GM18526 (cell line): ENCODE data around the gene NUDT22.

Experiments used
- POLR2A ChIP-seq: IDR thresholded peaks from 3 replicates; pipeline ENCODE4 v1.6.1; 2011; ENCODE audit not compliant: insufficient read length; ENCODE audit errors: extremely low read depth

The NUDT22 gene

DNA sequence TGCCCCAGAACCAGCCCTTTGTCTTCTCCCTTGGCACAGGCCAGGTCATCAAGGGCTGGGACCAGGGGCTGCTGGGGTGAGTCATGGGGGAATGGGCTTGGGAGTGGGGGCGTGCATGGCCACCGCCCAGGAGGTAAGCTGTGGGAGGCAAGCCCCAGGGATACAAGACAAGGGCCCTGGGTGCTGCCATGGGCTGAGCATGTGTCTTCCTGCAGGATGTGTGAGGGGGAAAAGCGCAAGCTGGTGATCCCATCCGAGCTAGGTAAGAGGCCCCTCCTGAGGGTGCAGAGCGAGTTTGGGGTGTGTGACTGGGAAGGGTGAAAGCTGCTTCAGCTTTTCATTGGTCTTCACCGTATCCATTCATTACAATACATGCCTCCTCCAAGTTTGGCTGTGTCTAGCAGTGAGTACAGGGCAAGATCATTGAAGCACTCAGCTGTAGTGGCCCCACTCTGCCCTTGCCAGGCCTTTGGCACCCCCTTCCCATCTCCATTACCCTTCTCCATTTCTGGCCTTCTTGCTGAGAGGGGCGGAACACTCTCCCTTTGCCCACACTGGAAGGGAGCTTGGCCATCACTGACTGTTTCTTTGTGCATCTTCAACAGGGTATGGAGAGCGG is 17.3 kb downstream of the NUDT22 start:
- TF ChIP-seq POLR2A, result peak; percentile 24

DNA sequence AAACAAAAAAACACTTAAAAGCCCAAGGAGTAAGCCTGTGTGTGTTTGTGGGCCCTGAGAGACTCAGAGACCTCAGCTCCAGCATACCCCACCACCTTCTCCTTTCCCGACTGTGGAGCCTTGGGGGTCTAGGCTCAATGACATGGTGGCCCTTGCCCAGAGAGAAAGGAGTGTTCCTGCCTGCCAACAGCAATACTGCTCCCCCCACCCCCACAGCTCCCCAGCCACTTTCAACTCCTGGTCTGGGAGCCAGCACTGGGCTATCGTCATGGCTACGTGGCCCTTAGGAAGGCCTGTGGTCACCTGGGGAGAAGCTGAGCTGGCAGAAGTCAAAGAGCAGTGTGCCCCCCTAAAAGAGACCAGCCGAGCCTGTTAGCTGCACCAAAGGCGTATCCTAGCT is 18.0 kb downstream of the NUDT22 start:
- no peak for TF ChIP-seq POLR2A

DNA sequence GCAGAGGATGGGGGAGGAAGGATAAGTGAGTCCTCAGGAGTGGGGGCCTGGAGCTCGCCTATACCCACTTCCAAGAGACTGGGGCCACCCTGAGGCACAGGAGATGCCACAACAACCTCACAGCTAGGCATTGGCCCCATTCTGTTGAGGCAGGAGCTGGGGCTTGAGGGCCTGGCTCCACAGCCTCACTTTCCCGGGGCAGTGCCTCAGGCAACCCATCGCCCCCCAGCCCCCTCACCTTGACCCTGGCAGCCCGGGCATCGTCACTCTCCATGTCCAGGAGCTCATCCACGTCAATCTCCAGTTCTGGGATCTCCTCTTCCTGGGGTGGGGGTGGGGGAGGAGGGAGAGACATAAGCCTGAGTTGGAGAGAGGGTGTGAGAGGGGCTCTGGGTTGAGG is 18.9 kb downstream of the NUDT22 start:
- TF ChIP-seq POLR2A, result peak; percentile 19

DNA sequence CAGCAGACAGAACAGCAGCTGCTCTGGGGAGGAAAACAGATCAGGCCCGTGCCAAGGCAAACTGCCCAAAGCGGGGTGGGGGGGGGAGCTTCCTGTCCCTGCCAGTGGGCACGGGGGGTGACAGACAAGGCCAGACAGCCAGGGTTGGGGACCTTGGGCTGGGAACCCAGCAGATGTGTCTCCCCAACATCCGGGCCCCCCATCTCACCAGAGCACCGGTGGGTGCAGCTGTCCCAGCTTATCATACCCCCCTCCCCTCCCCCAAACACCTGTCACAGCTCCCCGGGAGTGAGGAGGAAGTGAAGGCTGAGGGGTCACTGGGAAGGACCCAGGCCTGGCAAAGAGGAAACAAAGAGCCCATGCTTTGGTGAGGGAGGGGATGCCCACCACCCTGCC is 19.3 kb downstream of the NUDT22 start:
- no peak for TF ChIP-seq POLR2A

DNA sequence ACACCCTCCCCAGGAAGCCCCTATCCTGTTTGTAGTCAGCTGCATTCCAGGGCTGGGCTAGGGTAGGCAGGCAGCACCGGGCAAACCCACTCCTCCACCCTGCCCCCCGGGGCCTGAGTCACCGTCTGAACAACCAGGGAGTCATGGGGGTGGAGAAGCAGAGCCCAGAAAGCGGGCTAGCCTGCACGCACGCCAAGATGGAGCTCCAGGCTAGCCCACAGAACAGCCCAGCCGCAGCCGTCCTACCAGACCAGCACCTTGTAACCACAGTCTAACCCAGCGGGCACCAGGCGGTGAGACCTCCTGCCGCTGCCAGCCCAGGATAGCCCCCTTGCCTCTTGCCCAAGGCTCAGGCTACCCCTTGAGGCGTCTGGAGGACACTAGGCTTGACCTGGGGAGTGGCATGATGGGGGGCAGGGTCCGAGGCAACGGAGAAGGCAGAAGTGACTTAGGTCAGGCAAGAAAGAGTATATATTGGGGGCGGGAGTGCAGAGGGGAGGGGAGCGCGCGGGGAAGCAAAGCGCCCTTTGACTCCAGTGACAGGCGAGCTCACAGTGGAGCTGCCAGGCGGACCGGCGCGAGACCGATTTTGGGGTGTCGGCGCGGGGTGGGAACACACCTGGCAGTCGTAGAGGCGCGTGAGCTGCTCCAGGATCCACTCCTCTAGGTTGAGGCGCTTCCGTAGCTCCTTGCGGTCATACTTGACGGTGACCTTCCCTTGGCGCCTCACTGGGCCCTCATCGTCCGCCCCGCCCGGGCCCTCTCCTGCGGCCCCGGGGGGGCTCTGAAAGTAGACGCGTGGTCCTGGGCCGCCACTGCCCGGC is 19.9 kb downstream of the NUDT22 start:
- TF ChIP-seq POLR2A, result no peak

DNA sequence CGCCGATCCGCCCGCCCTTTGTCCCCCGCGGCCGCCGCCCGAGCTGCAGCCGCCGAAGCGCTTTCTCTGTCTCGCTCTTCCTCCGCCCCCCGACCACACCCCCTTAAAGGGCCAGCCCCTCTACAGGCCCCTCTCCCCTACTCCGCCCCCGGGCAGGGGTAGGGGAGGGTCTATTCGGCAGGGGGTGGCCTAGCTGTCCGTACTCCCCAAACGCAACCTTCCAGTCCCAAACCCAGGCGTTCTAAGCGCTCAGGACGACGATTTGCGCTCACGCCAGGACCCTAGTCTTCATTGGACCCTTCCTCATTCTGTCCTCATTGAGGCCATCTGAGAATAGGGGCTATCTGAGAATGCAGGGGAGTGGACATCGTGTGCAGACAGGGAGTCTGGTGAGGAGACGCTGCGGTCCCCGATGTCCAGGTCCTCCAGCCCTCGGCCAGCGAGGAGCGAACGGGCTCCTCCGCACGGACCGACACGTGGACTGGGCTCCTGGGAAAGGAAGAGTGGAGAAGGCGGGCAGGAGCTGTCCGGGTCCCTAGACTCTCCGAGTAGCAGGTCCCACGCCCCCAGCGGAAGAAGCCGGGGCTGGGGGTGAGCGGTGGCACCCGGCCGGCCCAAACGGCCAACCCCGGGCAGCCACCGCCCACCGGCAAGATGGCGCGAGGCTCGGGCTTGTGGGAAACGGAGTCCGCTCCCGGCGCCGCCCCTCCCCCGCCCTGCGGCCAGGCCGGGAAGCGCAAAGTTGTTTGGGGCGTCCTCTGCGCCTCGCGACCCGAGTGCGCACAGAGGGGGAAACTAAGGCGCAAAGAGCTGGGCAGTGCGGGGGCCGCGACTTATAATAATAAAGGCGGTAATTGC is 21.0 kb downstream of the NUDT22 start, which contains the start of gene PPP1R14B:
TSS of gene PPP1R14B (minus strand) at position 73 of the 858 bp plus-strand sequence. CDS start 270 bp downstream, outside the sequence.
- TF ChIP-seq POLR2A, result peak; percentile 35

DNA sequence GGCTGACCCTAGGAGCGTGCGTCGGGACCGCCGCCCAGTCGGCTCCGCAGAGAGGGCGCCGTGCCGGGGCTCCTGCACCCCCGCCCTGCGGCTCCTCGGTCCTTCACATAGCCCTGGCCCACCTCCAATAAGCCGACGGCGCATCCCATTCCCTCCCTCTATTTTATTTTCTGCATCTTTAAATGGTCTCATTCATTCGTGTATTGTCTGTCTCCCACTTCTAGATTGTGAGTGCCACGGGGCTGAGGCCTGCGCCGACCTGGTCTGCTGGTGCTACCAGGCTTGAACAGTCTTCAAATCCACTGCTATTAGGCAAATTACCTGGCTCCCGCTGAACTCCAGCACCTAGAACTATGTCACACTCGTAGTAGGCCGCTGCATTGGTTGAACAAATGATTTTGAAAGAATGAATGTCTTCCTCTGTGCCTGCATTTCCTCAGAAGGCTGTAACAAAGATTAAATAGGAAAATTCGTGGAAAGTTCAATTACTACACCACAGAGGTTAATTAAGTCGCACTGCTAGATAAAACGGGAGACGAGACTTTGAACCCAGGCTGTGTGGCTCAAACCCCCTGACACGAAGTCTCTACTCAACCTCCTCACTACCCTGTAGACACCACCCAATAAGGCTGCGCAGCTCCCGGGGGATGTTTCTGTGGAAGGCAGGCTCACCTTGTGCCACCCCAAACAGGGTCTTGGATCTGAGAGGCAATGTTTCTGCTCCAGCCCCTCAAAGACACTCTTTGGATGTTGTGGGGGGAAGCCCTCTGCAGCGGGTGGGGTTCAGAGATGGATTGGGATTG is 21.9 kb downstream of the NUDT22 start:
- TF ChIP-seq POLR2A, result no peak

DNA sequence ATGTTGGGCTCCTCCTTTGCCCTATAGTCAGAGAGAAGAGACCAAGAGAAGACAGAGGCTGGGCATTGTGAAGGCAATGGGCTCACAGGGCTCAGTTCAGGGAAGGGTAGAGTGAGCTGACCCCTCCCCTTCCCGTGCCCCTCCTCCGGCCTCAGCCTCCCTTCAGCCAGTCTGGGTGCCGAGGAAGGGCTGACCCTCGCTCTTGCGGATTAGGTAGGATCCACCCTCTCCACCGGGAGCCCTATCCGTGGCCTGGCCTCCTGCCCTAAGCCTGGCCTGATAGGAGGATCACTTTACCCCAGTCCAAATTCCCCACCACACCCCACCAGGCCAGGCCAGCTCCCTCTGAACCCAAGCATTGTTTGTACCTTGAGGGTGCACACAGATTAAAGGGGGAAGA is 22.5 kb downstream of the NUDT22 start:
- no peak for TF ChIP-seq POLR2A

DNA sequence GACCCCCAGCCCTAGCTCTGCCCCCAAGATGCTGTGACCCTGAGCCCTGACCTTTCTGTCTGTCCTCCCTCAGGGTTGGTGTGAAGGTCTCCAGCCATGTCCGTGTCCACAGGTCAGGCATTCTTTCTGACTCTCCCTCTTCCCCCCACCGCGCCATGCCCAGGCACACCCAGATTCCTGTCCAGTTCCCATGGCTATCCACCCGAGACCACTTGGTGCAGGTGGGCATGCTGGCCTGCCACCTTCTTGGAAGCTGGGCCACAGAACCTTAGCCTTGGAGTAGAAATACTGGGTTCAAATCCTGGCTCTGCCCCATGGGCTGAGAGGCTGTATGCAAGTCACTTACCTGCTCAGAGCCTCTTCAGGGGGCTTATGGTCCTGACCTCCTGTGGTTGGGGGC is 23.0 kb downstream of the NUDT22 start:
- no peak for TF ChIP-seq POLR2A

DNA sequence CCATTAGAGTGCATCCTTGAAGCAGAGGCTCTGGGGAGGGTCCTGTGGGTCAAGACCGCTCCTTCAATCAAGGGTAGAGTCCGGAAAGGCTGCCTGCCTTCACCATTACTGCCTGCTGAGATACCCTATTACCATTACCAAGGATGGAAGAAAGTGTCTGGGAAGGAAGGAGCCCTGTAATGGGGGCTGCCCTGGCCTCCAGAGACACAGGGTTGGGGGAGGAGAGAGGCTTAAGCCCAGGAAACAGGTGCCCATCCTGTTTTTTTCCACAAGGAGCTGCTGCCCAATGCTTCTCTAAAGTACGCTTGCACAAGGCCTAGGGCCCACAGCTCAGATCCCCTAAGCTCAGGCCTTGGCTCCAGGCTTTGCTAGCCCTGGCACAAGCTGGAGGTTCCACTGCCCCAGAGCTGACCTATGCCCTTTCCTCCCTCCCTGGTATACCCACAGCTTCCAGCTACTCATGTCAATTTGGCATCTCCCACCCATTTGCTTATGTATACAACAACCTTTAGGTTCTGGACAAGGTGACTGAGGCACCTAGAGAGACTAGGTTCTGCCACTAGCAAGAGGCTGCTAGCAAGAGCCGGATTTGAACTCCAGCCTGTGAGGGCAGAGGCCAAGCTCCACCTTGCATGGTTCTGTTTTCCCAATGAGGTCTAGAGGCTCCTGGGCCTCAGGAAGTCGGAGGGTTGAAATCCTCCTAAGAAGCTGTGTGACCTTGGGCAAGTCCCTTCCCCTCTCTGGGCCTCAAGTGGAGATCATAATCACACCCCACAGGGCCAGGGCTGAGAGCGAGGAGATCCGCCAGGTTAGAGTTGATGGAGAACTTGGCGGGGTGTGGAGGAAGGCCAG is 23.7 kb downstream of the NUDT22 start:
- no peak for TF ChIP-seq POLR2A

DNA sequence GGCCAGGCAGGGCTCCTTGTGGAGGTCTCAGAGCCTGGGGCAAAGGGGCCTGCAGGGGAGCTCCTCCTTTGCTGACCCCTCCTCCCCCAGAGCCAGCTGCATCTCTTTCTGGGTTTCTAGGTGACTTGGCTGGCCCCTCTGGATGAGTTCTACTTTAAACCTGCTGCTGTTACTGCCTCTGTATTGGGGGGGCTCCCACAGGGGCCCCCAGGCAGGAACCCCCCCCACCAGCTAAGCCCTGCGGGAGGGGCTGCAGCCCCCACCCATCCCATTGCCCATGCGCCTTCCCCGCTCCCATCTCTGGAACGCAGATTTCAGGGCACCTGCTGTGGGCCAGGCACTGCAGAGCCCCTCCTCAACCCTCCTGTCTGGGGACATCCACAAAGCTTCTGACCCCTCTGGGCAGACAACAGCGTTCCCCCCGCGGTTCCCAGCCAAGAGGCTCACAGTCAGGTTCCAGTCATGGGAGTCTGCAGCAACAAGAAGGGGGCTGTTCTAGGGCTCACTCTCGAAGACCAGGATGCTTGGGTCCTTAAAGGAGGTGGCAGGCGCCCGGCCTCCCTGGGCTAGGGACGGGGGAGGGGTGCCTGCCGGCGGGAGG is 24.4 kb downstream of the NUDT22 start:
- no peak for TF ChIP-seq POLR2A

DNA sequence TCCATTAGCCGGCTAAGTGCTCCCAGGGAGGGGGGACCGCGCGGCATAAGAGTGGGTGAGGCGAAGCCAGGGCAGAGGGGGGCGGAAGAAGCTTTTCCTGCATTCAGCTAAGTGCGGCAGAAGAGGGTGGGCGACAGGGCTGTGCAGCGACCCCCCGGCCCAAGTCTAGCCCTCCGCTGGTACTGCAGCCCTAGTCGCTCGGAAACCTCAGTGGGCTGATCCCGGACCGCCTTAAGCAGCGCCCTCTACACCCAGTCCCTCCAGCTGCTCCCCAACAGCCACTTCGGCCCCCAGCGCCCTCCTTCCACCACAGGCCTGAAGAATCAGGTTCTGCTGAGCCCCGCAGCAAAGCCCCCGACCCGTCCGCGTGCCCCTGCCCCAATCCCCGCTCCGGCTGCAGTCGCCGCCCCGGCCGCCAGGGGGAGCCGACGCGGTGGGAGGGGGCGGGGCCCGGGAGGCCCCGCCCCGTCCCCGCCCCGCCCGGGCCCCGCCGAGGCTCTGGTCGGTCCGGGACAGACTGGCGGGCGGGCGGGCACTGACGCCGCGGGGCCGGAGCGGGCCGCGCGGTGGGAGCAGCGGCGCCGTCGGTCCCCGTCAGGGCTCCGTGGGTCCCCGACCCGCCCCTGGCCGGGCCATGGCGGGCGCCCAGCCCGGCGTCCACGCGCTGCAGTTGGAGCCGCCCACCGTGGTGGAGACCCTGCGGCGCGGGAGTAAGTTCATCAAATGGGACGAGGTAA is 25.1 kb downstream of the NUDT22 start, which contains the start of gene PLCB3:
TSS of gene PLCB3 (plus strand) at position 515 of the 737 bp plus-strand sequence. CDS start at position 635, 120 bp downstream.
- peak; percentile 54 for TF ChIP-seq POLR2A

DNA sequence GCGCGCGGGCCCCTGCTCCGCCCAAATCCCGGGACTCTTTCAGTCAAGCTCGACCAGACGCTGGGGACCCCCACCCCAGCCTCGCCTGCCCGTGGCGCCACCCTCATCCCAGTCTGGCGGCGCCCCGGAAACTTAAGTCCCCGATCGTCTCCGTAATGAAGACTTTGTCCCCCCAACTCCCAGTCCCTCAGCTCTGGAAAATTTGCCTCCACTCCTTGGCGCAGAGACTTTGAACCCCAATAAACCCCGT is 25.6 kb downstream of the NUDT22 start:
- TF ChIP-seq POLR2A, result no peak
